Right lobe of liver (tissue), 4 donors: ENCODE data around the gene SUGCT.

Experiments used
- POLR2A ChIP-seq: fragments of 450-650 bp; IDR thresholded peaks from one replicate; pipeline ENCODE4 v1.6.1; 2017; ENCODE audit warnings: antibody characterized with exemption, mild to moderate bottlenecking
- TF ChIP-seq, protein P1 (sequence below), 4 donors: fragments of 200-600 bp in 3 of 4; fragments of 450-650 bp in 1 of 4; IDR thresholded peaks; one replicate each; pipeline versions ENCODE4 v1.5.1 to v1.8.0; 2016 to 2022; ENCODE audit warnings: antibody characterized with exemption in 4 of 4, mild to moderate bottlenecking in 2 of 4
- donor health status: DM: no; HTN: no; CAD: no.
- donor health status: DM: no; HTN: no; CAD: no.
- donor health status: DM: no; HTN: yes; CAD: no.

- TF ChIP-seq, protein P1, sequence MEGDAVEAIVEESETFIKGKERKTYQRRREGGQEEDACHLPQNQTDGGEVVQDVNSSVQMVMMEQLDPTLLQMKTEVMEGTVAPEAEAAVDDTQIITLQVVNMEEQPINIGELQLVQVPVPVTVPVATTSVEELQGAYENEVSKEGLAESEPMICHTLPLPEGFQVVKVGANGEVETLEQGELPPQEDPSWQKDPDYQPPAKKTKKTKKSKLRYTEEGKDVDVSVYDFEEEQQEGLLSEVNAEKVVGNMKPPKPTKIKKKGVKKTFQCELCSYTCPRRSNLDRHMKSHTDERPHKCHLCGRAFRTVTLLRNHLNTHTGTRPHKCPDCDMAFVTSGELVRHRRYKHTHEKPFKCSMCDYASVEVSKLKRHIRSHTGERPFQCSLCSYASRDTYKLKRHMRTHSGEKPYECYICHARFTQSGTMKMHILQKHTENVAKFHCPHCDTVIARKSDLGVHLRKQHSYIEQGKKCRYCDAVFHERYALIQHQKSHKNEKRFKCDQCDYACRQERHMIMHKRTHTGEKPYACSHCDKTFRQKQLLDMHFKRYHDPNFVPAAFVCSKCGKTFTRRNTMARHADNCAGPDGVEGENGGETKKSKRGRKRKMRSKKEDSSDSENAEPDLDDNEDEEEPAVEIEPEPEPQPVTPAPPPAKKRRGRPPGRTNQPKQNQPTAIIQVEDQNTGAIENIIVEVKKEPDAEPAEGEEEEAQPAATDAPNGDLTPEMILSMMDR (IDR thresholded peaks at IDR 0.05), result no peak
- no peak for TF ChIP-seq POLR2A
Observed at GRCh38 chr7:40647719-40648118, 512.9 kb downstream of the SUGCT start.
